DND-41 (cell line): Measurements from ENCODE around the gene DHCR24.

ENCODE experiments used
- EZH2 ChIP-seq: IDR thresholded peaks from 3 replicates; pipeline ENCODE4 v1.6.1; 2012; ENCODE audit warnings: borderline replicate concordance, low read depth, mild to moderate bottlenecking, moderate library complexity, low read length, inconsistent platforms; ENCODE audit not compliant: severe bottlenecking
- TF ChIP-seq, protein P1 (sequence below): IDR thresholded peaks from 2 replicates; pipeline ENCODE4 v1.5.1; 2012; ENCODE audit warnings: borderline replicate concordance, low read length, moderate library complexity, mild to moderate bottlenecking; ENCODE audit not compliant: poor library complexity, severe bottlenecking; ENCODE audit errors: extremely low read depth

DNA sequence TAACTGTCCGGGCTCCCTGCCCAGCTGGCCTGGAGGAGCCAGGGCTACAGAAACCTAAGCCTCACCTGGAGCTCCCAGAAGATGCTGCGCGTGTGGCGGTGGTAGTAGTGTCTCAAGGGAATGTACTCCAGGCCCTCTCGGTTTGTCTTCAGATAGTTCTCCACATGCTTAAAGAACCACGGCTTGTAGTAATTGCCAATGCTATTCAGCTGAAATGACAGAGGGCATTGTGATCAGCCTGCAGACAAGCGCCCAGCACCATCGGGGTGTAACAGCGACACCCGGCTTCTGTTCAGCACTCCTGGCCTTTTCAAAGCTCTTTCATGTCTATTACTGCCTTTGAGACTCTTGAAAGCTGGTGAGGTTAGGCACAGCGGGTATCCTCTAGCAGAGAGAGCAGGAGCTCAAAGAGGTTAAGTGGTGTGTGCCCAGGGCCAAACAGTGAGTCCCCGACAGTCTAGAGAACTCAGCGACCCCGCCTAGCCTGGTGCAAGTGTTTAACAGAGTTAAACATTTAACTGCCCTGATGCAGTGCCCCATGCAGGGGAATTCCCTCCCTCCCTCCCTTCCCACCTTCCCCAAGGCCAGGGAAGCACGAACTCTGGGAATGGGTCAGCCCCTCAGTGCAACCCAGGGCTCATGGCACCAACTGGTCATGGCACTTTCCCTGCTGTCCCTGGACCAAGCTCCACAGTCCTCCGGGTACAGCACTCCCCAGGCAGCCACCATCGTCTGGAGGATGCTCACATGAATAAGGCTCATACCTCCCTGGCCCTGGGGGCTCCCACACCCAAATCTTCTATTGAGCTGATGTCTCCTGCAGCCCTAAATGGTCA is 21.5 kb downstream of the DHCR24 start:
- TF ChIP-seq, protein P1, sequence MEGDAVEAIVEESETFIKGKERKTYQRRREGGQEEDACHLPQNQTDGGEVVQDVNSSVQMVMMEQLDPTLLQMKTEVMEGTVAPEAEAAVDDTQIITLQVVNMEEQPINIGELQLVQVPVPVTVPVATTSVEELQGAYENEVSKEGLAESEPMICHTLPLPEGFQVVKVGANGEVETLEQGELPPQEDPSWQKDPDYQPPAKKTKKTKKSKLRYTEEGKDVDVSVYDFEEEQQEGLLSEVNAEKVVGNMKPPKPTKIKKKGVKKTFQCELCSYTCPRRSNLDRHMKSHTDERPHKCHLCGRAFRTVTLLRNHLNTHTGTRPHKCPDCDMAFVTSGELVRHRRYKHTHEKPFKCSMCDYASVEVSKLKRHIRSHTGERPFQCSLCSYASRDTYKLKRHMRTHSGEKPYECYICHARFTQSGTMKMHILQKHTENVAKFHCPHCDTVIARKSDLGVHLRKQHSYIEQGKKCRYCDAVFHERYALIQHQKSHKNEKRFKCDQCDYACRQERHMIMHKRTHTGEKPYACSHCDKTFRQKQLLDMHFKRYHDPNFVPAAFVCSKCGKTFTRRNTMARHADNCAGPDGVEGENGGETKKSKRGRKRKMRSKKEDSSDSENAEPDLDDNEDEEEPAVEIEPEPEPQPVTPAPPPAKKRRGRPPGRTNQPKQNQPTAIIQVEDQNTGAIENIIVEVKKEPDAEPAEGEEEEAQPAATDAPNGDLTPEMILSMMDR, result no peak
- TF ChIP-seq EZH2, result no peak
